ENCODE measurements around the gene PIGV. TPM values are rescaled to one million over a fixed set of nuclear protein-coding genes. Genes with fewer than 3 reads are reported as not detected.
A peak's percentile ranks its signal among the peaks of the same experiment; 100 is the strongest.

The PIGV gene
- total RNA-seq, 1 experiment from 2014 or later: 30.8 TPM

- BruUV-seq (replicated peaks): no TSS peak
- H3F3A ChIP-seq (ENCODE audit: insufficient read depth, low read depth): peaks cover 38% of the 10 kb centered on the region; the same call in 1 of the 2 replicates
- ChIA-PET POLR2A (ENCODE audit: unreplicated experiment) (no interaction called here), CTCF (interaction anchor here (0.6 kb wide), 1 partner anchor 30 kb away, joined by 7 read pairs; no protein-coding TSS in a partner anchor)
- H3K79me2 ChIP-seq (ENCODE audit: low read depth): peaks cover 10% of the 10 kb centered on the region; the same call in 1 of the 2 replicates
- H3K27me3 ChIP-seq (ENCODE audit: insufficient read depth, low read depth): no peaks in the 10 kb centered on the region
- no peaks in the 10 kb centered on the region for H4K20me1 ChIP-seq (ENCODE audit: insufficient read depth)
- peaks cover 41% of the 10 kb centered on the region for H3K4me1 ChIP-seq (replicated peaks; ENCODE audit: insufficient read depth)
- intact Hi-C loops (cut with micrococcal nuclease; ENCODE audit: unreplicated experiment): loop anchor here (5.0 kb wide), 1 partner anchor 40 kb away; no protein-coding TSS in a partner anchor
- H2AFZ ChIP-seq: no peak overlapping the region
- H3K27ac ChIP-seq: peak overlapping the region; percentile 79
- H3K4me3 ChIP-seq: no peak overlapping the region
- H3K4me2 ChIP-seq: no peak overlapping the region
- H3K9me2 ChIP-seq (ENCODE audit: insufficient read depth): no peaks in the 10 kb centered on the region
- H3K36me3 ChIP-seq (ENCODE audit: low read depth): peaks cover 12% of the 10 kb centered on the region; the same call in 1 of the 2 replicates
- TF ChIP-seq EZH2 (IDR thresholded peaks at IDR 0.05; ENCODE audit: low read depth) (no peak), CTCF (conservative IDR thresholded peaks at IDR 0.05) (no peak)
- H3K9me3 ChIP-seq (ENCODE audit: insufficient read depth, low read depth): no peaks in the 10 kb centered on the region
- no peak for DNase-seq
Measured at GRCh38 chr1:26772687-26773086, 15.1 kb upstream of the PIGV start.

GRCh38 chr1:26774462-26774861 is 13.3 kb upstream of the PIGV start:
- H3K36me3 ChIP-seq (ENCODE audit: low read depth): peaks cover 11% of the 10 kb centered on the region; the same call in 1 of the 2 replicates
- H3K27ac ChIP-seq: no peak overlapping the region
- intact Hi-C loops (cut with micrococcal nuclease; ENCODE audit: unreplicated experiment): loop anchor here (5.0 kb wide), 1 partner anchor 42 kb away; no protein-coding TSS in a partner anchor
- no TSS peak for BruUV-seq (replicated peaks)
- H3F3A ChIP-seq (ENCODE audit: insufficient read depth, low read depth): peaks cover 26% of the 10 kb centered on the region; the same call in 1 of the 2 replicates
- ChIA-PET POLR2A (ENCODE audit: unreplicated experiment) (no interaction called here), CTCF (no interaction called here)
- no peak overlapping the region for H3K4me2 ChIP-seq
- no peak for DNase-seq
- peaks cover 30% of the 10 kb centered on the region for H3K4me1 ChIP-seq (replicated peaks; ENCODE audit: insufficient read depth)
- H2AFZ ChIP-seq: no peak overlapping the region
- H3K9me2 ChIP-seq (ENCODE audit: insufficient read depth): no peaks in the 10 kb centered on the region
- H3K4me3 ChIP-seq: no peak overlapping the region
- TF ChIP-seq EZH2 (IDR thresholded peaks at IDR 0.05; ENCODE audit: low read depth): no peak
- no peak for TF ChIP-seq CTCF (conservative IDR thresholded peaks at IDR 0.05)
- peaks cover 9% of the 10 kb centered on the region; the same call in 1 of the 2 replicates for H3K79me2 ChIP-seq (ENCODE audit: low read depth)
- no peaks in the 10 kb centered on the region for H3K27me3 ChIP-seq (ENCODE audit: insufficient read depth, low read depth)
- H3K9me3 ChIP-seq (ENCODE audit: insufficient read depth, low read depth): no peaks in the 10 kb centered on the region
- H4K20me1 ChIP-seq (ENCODE audit: insufficient read depth): no peaks in the 10 kb centered on the region

- Histone ChIP-seq H3K27ac (no peak overlapping the region), H4K20me1 (ENCODE audit: insufficient read depth) (no peaks in the 10 kb centered on the region), H3K9me2 (ENCODE audit: insufficient read depth) (no peaks in the 10 kb centered on the region), H3K4me3 (no peak overlapping the region), H3K27me3 (ENCODE audit: insufficient read depth, low read depth) (no peaks in the 10 kb centered on the region), H3F3A (ENCODE audit: insufficient read depth, low read depth) (peaks cover 15% of the 10 kb centered on the region; the same call in 1 of the 2 replicates), H3K4me1 (replicated peaks; ENCODE audit: insufficient read depth) (peaks cover 21% of the 10 kb centered on the region), H3K4me2 (no peak overlapping the region), H2AFZ (no peak overlapping the region), H3K36me3 (ENCODE audit: low read depth) (peaks cover 11% of the 10 kb centered on the region; the same call in 1 of the 2 replicates), H3K9me3 (ENCODE audit: insufficient read depth, low read depth) (no peaks in the 10 kb centered on the region), H3K79me2 (ENCODE audit: low read depth) (peaks cover 6% of the 10 kb centered on the region; the same call in 1 of the 2 replicates)
- intact Hi-C loops (cut with micrococcal nuclease; ENCODE audit: unreplicated experiment): no loop called here
- TF ChIP-seq CTCF (conservative IDR thresholded peaks at IDR 0.05) (no peak), EZH2 (IDR thresholded peaks at IDR 0.05; ENCODE audit: low read depth) (no peak)
- POLR2A ChIA-PET (ENCODE audit: unreplicated experiment): no interaction called here
- no TSS peak for BruUV-seq (replicated peaks)
- CTCF ChIA-PET: no interaction called here
- no peak for DNase-seq
Measured at GRCh38 chr1:26775666-26776065, 12.1 kb upstream of the PIGV start.

All from PC-9 (cell line).